Measurements from ENCODE around the gene GRIK3.

Gene GRIK3

GRCh38 chr1:36874271-36875060 is 159.8 kb downstream of the GRIK3 start:
- DNase-seq (ENCODE audit: low spot score), result no peak

DNA sequence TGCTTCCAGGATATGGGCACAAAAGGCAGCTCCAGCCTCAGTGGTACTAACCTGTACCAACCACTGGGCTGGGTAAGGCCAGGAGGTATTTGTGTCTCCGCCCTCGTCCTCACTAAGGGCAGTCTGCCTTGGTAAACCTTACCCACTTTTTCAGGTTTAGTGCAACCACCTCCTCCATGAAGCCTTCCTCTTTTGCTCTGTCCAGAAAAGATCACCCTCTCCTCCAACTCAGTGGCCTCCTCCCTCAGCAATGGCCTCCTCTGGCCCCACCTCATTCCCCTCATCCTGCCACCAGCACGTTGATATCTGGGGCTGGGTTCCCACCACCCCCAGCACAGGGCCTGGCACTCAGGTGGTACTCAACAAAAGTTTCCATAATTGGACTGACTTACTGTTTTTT is 161.5 kb downstream of the GRIK3 start:
- no peak for DNase-seq (ENCODE audit: low spot score)

DNA sequence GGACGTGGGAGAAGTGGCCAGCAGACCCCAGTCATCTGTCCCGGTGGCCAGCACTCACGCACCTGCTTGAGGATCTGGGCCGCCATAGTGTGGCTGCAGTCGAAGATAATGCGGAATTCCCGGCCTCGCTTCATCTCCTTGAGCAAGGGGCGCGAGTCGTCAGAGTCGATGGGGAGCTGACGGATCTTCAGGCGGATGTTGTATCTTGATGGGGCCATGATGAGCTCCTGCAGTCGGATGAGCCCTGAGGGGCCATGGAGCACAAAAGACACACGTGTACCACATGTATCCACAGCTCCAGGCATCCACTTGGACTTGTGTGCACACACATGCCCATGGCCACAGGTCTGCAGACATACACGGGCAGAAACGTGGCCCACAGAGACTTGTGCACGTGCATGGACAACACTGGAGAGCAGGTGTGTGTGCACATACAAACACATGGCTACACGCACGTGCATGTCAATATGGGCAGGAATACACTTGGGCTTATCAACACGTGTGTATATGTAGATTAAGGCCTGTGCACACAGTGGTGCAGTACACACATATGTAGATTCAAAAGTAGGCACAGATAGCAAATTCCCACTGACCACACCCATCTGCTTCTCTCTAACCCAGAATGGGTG is 162.1 kb downstream of the GRIK3 start:
- no peak for DNase-seq (ENCODE audit: low spot score)

DNA sequence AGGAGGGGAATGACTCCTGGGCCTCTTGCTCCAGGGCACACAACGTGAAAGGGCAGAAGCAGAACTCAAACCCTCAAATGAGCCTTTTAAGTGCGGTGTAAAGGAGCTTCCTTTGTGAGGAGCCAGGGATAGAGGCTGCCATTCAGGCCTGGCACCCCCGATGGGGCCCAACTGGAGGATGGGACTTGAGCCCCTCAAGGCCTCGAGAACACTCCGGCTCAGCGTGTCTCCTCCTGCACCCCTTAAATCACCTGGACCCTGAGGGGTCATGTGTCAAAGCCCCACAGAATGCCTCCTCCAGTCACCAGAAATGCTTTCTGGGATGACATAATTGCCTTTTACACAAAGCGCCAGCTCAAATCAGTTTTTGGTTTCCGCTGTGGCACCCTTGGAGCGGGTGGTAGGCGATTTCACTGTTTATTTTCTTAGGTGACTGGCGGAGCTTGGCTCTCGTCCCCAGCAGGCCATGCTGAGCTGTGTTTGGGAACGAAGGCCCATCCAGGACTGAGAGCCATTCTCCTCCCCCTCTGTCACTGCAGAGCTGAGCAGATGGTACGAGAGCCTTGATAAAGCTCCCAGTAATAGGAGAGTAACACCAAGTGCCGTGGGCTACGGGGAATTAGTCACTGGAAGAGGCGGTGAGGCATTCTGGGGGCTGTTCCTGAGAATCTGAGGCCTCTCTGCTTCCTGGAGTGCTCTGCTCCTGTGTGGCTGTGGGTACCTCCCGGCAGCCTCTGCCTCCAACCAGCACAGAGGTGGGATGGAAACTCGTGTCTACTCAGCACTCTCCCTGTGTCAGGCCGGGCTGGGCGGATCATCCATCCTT is 163.0 kb downstream of the GRIK3 start:
- DNase-seq (ENCODE audit: low spot score), result no peak

- no peak for DNase-seq (ENCODE audit: low spot score)
Measured at GRCh38 chr1:36869826-36870225, 164.5 kb downstream of the GRIK3 start.

DNA sequence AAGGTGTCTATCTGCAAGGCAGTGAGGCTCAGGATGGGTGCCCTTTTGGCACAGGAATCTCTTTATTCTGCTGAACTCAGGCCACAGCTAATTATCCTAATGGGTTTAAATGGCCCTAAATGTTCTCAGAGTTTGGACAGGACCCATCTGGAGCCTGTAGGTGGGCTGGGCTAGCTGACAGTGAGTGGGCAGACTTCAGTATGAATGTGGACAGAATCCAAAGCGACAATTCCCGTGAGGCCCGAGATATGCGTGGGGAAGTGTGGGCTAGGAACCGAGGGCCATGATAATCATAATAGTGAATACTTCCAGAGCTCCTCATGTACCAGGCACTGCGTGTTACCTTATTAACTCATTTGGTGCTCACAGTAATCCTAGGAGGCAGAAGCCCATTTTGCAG is 165.3 kb downstream of the GRIK3 start:
- no peak for DNase-seq (ENCODE audit: low spot score)

DNA sequence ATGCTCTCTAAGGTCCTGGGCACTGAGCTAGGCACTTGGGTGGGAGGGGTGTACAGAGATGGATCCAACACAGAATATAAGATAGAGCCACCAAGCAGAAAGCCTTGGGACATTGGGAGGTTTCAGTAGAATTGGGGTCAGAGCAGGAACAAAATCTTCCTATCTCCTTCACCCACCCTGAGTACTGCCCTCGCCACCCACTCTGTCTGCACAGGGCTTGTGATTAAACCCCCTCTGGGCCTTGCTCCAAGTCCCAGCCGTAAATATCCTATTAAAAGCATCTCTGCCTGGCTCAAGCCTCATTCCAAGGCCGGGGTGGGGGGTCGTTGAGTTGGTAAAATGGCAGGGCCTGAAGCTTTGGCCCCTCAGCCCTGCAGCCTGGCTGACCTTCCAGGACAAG is 166.7 kb downstream of the GRIK3 start:
- DNase-seq (ENCODE audit: low spot score), result no peak

DNA sequence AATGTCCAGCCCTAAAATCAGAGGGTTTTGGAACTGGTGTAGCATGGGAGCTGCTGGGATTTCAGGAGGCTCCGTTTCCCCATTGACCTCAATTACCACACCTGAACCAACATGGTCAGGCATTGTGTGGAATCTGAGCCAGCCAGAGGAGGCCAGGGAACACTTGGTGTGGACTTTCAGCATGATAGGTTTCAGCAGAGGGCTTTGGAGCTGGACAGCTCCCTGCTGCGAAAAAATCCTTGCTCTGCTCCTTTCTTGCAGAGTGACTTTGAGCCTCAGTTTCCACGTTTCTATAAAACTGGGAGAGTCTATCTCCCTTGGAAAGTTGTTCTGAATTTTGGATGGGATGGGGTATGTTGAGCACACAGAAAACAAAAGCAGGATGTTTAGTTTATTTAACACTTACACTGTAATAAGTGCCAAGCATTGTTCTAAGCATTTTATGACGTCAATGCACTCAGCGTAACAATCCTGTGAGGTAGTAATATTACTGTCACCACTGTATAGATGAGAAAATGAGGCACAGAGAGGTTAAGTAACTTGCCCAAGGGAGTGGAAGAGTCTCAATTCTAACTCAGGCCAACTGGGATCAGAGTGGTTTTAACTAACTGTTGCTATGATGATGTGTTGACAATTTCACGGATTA is 168.0 kb downstream of the GRIK3 start:
- no peak for DNase-seq (ENCODE audit: low spot score)

DNA sequence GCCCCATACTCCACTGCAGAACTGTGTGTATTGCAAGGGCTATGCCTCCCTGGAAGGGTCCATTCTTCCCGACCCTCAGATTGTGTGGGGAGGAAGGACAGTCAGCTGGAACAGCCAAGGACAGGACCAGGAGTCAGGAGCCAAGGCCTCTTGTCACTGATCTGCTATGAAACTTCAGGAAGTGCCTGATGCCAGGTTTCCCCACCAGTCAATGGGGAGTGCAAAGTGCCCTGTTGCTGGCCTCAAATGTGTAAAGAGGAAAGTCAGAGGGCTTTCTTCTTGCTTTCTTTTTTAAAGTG is 168.8 kb downstream of the GRIK3 start:
- DNase-seq (ENCODE audit: low spot score), result no peak

GRCh38 chr1:36864823-36865601 is 169.3 kb downstream of the GRIK3 start:
- DNase-seq (ENCODE audit: low spot score), result no peak

GRCh38 chr1:36864182-36864822 is 170.0 kb downstream of the GRIK3 start:
- DNase-seq (ENCODE audit: low spot score), result no peak

- no peak for DNase-seq (ENCODE audit: low spot score)
Measured at GRCh38 chr1:36863500-36863899, 170.8 kb downstream of the GRIK3 start.

DNA sequence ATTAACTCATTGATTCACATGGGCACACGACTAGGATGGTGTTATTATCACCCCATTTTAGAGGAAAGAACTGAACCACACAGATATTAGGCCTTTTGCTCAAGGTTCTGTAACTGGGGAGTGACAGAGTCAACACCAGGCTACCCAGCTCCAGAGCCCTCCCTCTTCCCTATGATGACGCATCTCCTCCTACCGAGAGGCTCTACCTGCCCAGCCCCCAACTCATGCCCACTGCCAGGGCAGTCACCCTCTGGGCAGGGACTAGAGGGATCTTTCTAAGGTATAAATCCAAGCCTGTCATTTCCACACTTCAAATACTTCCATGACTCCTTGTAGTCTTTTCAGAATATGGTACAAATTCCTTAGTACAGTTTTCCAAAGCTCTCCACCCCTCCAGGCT is 171.3 kb downstream of the GRIK3 start:
- DNase-seq (ENCODE audit: low spot score), result no peak

GRCh38 chr1:36861375-36861774 is 172.9 kb downstream of the GRIK3 start:
- DNase-seq (ENCODE audit: low spot score), result no peak

DNA sequence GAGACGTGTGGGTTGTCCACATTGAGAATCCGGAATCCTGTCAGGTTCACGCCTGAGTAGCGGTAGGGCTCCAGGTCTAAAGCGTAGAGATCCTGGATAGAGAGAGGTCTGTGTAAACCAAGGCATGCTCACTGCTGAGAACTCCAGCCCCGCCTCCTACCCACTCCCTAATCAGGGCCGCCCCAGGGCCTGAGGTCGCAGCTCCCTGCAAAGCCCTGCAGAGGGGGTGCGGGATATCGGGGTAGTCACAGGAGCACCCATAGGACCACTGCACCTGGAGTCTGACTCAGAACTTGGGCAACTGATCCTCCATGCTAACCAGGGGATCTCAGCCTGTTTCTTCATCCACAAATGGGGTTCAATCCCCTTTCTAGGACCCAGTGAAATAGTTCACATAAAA is 174.4 kb downstream of the GRIK3 start:
- no peak for DNase-seq (ENCODE audit: low spot score)

- no peak for DNase-seq (ENCODE audit: low spot score)
Measured at GRCh38 chr1:36858981-36859380, 175.3 kb downstream of the GRIK3 start.

DNA sequence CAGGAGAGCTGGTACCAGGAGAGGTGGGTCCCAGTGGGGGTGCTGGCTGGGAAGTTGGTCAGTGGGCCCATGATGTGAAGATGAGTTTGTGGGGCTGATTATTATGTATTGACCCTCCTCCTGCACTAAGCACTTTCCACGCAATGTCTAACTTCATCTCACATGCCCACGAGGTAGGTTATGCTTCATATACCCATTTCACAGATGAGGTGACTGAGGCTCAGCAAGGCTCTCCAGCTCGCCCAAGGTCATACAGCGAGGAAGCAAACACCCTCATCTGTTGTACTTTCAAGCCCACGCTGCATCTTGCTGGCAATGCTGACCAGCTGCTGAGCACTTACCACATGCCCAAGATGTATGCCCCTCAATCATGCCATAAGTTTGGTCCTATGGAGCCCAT is 175.8 kb downstream of the GRIK3 start:
- DNase-seq (ENCODE audit: low spot score), result no peak

DNA sequence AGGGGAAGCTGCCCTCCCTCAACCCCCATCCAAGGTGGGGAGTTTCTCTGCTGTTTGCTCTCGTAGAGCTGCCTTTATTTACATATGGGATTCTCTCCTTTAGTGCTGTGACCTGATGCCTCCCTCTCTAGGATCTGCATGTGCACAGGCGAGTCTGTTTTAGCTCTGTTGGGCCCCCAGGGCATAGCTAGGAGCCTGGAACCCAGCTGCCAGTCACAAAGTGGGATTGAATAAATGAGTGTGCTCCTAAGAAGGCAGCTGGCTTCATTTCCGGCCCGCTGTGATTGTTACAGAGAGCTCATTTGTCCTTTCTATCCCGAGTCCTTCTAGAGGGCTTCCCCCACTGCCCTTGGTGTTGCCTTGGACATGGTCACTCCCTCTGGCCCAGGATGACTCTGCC is 176.6 kb downstream of the GRIK3 start:
- DNase-seq (ENCODE audit: low spot score), result peak; percentile 35

DNA sequence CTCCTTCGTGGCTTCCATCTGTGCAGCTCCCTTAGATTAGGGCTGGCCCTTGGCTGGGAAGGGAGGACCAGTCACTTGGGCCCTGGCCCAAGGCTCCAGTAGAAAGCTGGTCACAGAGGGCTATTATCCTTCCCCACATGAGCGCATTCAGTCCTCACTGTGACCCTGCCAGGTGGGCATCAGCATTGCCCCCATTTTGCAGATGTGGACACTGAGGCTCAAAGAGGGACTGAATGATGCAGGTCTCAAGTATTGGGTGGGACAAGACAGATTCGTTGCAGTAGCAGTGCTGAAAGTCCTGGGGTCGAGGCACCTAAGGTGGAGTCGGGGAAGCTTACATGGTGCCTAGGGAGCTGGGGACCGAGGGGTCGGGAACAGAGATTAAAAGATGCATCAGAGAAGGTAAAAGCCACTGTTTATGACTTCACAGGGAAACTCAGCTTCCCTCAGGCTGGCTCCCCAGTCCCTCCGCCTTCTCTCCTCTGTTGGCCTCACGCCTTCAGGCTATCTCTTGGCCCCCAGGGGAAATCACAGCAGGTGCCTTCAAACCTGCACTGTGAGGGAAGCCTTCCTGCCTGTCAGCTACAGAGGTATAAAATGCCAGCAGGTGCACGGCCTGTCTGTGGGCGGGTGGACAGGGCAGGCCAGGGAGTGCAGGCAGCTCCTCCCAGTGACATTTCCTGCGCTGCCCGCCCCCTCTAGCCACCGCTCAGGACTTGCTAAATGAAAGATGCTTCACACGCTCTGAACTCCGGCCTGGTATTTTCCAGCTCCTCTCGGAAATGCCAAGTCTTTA is 178.4 kb downstream of the GRIK3 start:
- no peak for DNase-seq (ENCODE audit: low spot score)

DNA sequence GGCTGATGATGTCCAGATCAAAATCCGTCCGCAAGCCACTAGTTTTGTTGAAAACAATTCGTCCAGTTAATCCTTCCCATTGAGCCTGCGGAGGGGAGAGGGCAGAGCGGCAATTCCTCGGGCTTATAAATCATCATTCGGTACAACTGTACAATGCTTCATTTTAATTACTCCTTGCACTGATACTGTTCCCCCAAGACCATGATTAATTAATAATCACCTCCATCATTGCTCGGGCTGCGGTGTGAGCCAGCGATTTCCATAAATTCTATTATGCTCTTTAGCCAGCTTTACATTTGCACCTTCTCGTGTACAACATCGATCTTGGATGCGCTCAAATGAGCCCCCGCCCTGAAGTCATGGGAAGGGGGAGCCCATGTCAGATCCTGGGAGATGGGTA is 180.7 kb downstream of the GRIK3 start:
- DNase-seq (ENCODE audit: low spot score), result no peak

DNA sequence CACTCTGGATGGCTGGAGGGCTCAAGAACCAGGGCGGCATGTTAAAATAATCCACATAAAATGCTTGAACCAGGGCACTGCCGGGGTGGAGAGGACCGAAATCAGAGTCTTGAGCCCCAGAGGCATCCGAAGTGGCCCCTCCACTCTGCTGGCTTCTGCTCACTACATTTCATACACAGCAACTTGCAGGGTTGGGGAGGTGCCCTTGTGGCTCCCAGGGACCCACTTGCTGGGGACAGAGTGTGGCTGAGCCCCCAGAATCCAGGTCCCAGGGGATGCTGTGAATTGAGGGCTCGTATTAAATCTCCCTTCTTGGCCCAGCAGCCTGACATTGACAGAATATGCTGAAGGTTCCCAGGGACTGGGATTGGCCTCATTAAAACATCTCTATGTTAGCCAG is 181.7 kb downstream of the GRIK3 start:
- no peak for DNase-seq (ENCODE audit: low spot score)
